ENCODE data around the gene ARID5A. TPM values are rescaled to one million over a fixed set of nuclear protein-coding genes. Genes with fewer than 3 reads are reported as not detected.

The ARID5A gene
- total and polyA plus RNA-seq, 2 of the 13 experiments (the other 11 are each of a cell fraction or from before 2014, with no cell fraction given) = 6.0 to 9.5 TPM

GRCh38 chr2:96556441-96557330, 20.1 kb downstream of the ARID5A start (continued):
- peak; percentile 86; the same call in 1 of the 2 replicates for TF ChIP-seq ZNF878 (CRISPR knock-in tag; IDR thresholded peaks at IDR 0.05)
- TF ChIP-seq TCF7 (IDR thresholded peaks at IDR 0.05; ENCODE audit: low read depth) = peak; percentile 58
- TF ChIP-seq HES4 (CRISPR knock-in tag; IDR thresholded peaks at IDR 0.05; ENCODE audit: borderline replicate concordance) = no peak
- TF ChIP-seq, protein P1, sequence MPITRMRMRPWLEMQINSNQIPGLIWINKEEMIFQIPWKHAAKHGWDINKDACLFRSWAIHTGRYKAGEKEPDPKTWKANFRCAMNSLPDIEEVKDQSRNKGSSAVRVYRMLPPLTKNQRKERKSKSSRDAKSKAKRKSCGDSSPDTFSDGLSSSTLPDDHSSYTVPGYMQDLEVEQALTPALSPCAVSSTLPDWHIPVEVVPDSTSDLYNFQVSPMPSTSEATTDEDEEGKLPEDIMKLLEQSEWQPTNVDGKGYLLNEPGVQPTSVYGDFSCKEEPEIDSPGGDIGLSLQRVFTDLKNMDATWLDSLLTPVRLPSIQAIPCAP (CRISPR knock-in tag; IDR thresholded peaks at IDR 0.05; ENCODE audit: low read depth) = no peak
- TF ChIP-seq, protein P2, sequence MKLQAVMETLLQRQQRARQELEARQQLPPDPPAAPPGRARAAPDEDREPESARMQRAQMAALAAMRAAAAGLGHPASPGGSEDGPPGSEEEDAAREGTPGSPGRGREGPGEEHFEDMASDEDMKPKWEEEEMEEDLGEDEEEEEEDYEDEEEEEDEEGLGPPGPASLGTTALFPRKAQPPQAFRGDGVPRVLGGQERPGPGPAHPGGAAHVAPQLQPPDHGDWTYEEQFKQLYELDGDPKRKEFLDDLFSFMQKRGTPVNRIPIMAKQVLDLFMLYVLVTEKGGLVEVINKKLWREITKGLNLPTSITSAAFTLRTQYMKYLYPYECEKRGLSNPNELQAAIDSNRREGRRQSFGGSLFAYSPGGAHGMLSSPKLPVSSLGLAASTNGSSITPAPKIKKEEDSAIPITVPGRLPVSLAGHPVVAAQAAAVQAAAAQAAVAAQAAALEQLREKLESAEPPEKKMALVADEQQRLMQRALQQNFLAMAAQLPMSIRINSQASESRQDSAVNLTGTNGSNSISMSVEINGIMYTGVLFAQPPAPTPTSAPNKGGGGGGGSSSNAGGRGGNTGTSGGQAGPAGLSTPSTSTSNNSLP (IDR thresholded peaks at IDR 0.05; ENCODE audit: low read depth, low read length) = peak; percentile 93
- peak; percentile 60; the same call in 1 of the 2 replicates for TF ChIP-seq AHR (CRISPR knock-in tag; IDR thresholded peaks at IDR 0.05)
- TF ChIP-seq EZH2 (conservative IDR thresholded peaks at IDR 0.05; ENCODE audit: low read depth, low read length) = no peak
- no peak for TF ChIP-seq NFE2L1 (CRISPR knock-in tag; IDR thresholded peaks at IDR 0.05; ENCODE audit: borderline replicate concordance)
- peak; percentile 52; the same call in 1 of the 2 replicates for TF ChIP-seq SAFB2 (CRISPR knock-in tag; IDR thresholded peaks at IDR 0.05; ENCODE audit: borderline replicate concordance, low read depth)
- no peak for TF ChIP-seq IKZF4 (CRISPR knock-in tag; IDR thresholded peaks at IDR 0.05; ENCODE audit: borderline replicate concordance, low read depth, not compliant biosample characterization)
- 0 out of 2 replicates have a peak, but pooled peaks have one; percentile 63 for TF ChIP-seq BRD4 (CRISPR knock-in tag; IDR thresholded peaks at IDR 0.05)
- TF ChIP-seq ARID2 (CRISPR knock-in tag; IDR thresholded peaks at IDR 0.05; ENCODE audit: borderline replicate concordance) = no peak
- no peak for TF ChIP-seq XBP1 (CRISPR knock-in tag; IDR thresholded peaks at IDR 0.05)
- peak; percentile 88 for TF ChIP-seq ZBTB20 (CRISPR knock-in tag; IDR thresholded peaks at IDR 0.05; ENCODE audit: borderline replicate concordance, low read depth)
- peak; percentile 65 for TF ChIP-seq SP5 (CRISPR knock-in tag; IDR thresholded peaks at IDR 0.05; ENCODE audit: borderline replicate concordance, low read depth)
- no peak for TF ChIP-seq FLYWCH1 (CRISPR knock-in tag; IDR thresholded peaks at IDR 0.05)
- TF ChIP-seq ZNF577 (CRISPR knock-in tag; IDR thresholded peaks at IDR 0.05; ENCODE audit: borderline replicate concordance, low read depth) = no peak
- TF ChIP-seq, protein P3, sequence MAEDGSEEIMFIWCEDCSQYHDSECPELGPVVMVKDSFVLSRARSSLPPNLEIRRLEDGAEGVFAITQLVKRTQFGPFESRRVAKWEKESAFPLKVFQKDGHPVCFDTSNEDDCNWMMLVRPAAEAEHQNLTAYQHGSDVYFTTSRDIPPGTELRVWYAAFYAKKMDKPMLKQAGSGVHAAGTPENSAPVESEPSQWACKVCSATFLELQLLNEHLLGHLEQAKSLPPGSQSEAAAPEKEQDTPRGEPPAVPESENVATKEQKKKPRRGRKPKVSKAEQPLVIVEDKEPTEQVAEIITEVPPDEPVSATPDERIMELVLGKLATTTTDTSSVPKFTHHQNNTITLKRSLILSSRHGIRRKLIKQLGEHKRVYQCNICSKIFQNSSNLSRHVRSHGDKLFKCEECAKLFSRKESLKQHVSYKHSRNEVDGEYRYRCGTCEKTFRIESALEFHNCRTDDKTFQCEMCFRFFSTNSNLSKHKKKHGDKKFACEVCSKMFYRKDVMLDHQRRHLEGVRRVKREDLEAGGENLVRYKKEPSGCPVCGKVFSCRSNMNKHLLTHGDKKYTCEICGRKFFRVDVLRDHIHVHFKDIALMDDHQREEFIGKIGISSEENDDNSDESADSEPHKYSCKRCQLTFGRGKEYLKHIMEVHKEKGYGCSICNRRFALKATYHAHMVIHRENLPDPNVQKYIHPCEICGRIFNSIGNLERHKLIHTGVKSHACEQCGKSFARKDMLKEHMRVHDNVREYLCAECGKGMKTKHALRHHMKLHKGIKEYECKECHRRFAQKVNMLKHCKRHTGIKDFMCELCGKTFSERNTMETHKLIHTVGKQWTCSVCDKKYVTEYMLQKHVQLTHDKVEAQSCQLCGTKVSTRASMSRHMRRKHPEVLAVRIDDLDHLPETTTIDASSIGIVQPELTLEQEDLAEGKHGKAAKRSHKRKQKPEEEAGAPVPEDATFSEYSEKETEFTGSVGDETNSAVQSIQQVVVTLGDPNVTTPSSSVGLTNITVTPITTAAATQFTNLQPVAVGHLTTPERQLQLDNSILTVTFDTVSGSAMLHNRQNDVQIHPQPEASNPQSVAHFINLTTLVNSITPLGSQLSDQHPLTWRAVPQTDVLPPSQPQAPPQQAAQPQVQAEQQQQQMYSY (CRISPR knock-in tag; IDR thresholded peaks at IDR 0.05) = no peak
- TF ChIP-seq HOXD1 (CRISPR knock-in tag; IDR thresholded peaks at IDR 0.05) = peak; percentile 89
- TF ChIP-seq KLF11 (CRISPR knock-in tag; IDR thresholded peaks at IDR 0.05) = peak; percentile 81
- TF ChIP-seq SIX1 (CRISPR knock-in tag; IDR thresholded peaks at IDR 0.05; ENCODE audit: borderline replicate concordance) = peak; percentile 41; the same call in 1 of the 2 replicates
- no peak for TF ChIP-seq HNRNPL (IDR thresholded peaks at IDR 0.05; ENCODE audit: low read depth, low read length)
